Fibroblast of peridontal ligament (primary cell): ENCODE data around the gene ABCA3.
"Not testable (repeated sequence)": the region's sequence is repeated elsewhere in the genome, so short reads cannot be mapped to it uniquely, and the experiment has no call there.

Experiments
- DNase-seq: peaks from one replicate; pipeline ENCODE4 v3.0.0-alpha.2; 2010; ENCODE audit errors: extremely low read depth

ABCA3 gene

GRCh38 chr16:2280981-2281542, 59.5 kb downstream of the ABCA3 start:
- no peak for DNase-seq

- DNase-seq: no peak
Measured at GRCh38 chr16:2280461-2280860, 60.1 kb downstream of the ABCA3 start.

GRCh38 chr16:2278956-2279800, 61.4 kb downstream of the ABCA3 start:
- DNase-seq: no peak

GRCh38 chr16:2278272-2278608, 62.3 kb downstream of the ABCA3 start:
- no peak for DNase-seq

GRCh38 chr16:2277466-2278271, 62.9 kb downstream of the ABCA3 start:
- no peak for DNase-seq

GRCh38 chr16:2276368-2277195, 63.9 kb downstream of the ABCA3 start:
- DNase-seq: no peak

- DNase-seq: no peak
Measured at GRCh38 chr16:2275476-2276367, 64.8 kb downstream of the ABCA3 start.

GRCh38 chr16:2273931-2274330, 66.6 kb downstream of the ABCA3 start:
- no peak for DNase-seq

GRCh38 chr16:2273484-2273883, 67.0 kb downstream of the ABCA3 start:
- DNase-seq: no peak

- DNase-seq: no peak
Measured at GRCh38 chr16:2271848-2272461, 68.6 kb downstream of the ABCA3 start.

- no peak for DNase-seq
Measured at GRCh38 chr16:2270588-2271470, 69.7 kb downstream of the ABCA3 start.

- DNase-seq: no peak
Measured at GRCh38 chr16:2270070-2270462, 70.5 kb downstream of the ABCA3 start.

GRCh38 chr16:2267913-2268666, 72.4 kb downstream of the ABCA3 start, which contains the start of gene RNPS1:
TSS of gene RNPS1 (minus strand) at chr16:2268126. CDS start at chr16:2264643, 3,483 bp downstream.
- DNase-seq: peak; percentile 94

- not testable (repeated sequence) for DNase-seq
Measured at GRCh38 chr16:2267505-2267912, 73.0 kb downstream of the ABCA3 start.

- DNase-seq: peak; percentile 27
Measured at GRCh38 chr16:2266887-2267286, 73.6 kb downstream of the ABCA3 start.

GRCh38 chr16:2263026-2263425, 77.5 kb downstream of the ABCA3 start:
- DNase-seq: not testable (repeated sequence)

- DNase-seq: no peak
Measured at GRCh38 chr16:2260250-2260649, 80.3 kb downstream of the ABCA3 start.

GRCh38 chr16:2258530-2258929, 82.0 kb downstream of the ABCA3 start:
- not testable (repeated sequence) for DNase-seq
